Measurements from ENCODE around the gene KCNE2.
"Not testable (repeated sequence)": the region's sequence is repeated elsewhere in the genome, so short reads cannot be mapped to it uniquely, and the experiment has no call there.

Gene KCNE2

DNA sequence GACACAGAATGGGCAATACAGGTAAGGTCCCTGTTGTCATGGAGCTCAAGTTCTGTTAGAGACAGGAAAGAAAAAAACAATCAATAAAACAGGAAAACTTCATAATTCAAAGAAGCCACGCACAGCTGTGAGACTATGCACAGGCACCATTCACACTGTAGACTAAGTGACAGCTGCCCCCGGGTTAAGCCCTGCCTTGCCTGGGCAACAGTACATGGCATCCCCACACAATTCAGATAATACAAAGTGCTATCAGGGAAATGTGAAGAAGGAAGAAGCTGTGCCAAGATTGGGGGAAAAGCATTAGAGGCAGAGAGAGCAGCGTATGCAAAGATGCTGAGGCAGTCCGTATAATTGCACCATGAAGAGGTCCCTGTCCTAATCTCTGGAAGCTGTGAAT lies 9.0 kb upstream of the KCNE2 start:
- DNase-seq = no peak

DNA sequence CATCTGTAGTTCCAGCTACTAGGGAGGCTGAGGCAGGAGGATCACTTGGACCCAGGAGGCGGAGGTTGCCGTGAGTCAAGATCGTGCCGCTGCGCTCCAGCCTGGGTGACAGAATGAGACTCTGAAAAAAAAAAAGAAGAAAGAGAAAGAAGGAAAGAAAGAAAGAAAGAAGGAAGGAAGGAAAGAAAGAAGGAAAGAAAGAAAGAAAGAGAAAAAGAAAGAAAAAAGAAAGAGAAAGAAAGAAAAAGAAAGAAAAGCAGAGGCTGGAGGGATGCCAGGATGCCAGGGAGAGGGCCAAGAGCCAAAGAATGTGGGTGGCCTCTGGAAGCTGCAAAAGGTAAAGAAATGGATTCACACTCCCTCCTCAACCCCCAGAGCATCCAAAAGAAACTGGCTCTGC lies 8.2 kb upstream of the KCNE2 start:
- no peak for DNase-seq

DNA sequence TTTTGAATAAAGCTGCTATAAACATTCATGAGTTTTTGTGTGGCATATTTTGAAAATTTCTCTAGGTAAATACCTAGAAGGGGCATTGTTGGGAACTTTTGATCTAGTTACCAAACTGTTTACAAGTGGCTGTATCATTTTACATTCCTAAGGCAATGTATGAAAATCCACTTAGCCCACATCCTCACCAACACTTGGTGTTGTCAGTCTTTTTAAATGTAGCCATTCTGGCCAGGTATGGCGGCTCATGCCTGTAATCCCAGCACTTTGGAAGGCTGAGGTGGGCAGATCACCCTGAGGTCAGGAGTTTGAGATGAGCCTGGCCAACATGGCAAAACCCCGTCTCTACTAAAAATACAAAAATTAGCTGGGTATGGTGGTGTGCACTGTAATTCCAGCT lies 5.9 kb upstream of the KCNE2 start:
- DNase-seq = no peak

DNA sequence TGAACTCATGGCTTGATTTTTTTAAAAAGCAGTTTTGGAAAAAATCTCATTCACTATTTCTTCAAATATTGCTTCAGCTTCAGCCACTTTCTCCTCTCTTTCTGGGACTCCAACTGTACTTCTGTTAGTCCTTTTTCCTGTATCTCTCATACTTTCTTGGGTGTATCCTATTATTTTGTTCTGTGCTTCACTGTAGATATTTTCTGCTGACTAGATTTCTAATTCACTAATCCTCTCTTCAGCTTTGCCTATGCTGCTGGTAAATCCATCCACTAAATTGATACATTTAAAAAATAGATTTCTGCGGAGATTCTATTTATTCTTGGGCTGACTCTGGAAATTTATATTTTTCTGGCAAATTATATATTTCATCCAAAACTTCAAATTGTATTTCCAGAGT lies 4.9 kb upstream of the KCNE2 start:
- DNase-seq = no peak

DNA sequence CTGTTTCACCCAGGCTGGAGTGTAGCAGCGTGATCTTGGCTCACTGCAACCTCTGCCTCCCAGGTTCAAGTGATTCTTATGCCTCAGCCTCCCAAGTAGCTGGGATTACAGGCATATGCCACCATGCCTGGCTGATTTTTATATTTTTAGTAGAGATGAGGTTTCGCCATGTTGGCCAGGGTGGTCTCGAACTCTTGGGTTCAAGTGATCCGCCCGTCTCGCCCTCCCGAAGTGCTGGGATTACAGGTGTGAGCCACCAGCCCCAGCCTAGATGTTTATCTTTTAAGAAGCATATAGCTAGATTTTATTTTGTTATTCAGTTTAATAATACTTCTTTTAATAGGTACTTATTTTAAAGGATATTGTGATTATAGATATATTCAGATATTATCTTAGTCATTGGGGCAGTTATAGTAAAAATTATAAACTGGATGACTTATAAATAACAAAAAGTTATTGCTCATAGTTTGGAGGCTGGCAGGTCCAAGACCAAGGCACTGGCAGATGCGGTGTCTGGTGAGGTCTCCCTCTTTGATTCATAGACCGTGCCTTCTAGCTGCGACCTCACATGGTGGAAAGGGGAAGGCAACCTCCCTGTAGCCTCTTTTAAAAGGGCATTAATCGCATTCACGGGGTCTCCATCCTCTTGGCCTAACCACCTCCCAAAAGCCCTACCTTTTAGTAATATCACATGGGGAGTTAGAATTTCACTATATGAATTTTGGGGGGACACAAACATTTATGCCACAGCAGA lies 3.1 kb upstream of the KCNE2 start:
- DNase-seq = no peak

DNA sequence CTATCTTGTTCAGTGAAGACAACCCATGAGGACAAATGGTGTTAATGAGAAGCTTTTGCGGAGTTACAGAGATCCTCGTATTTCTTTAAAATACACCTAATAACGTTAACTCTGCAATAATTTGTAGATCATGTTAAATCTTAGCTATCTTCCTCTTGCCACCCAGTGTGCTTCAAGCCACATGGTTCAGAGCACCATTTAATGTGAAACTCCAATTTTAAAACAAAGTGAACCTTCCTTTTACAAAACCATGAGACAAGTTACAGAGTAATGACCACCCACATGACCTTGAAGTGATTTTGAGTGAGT lies 1.7 kb upstream of the KCNE2 start:
- no peak for DNase-seq

DNA sequence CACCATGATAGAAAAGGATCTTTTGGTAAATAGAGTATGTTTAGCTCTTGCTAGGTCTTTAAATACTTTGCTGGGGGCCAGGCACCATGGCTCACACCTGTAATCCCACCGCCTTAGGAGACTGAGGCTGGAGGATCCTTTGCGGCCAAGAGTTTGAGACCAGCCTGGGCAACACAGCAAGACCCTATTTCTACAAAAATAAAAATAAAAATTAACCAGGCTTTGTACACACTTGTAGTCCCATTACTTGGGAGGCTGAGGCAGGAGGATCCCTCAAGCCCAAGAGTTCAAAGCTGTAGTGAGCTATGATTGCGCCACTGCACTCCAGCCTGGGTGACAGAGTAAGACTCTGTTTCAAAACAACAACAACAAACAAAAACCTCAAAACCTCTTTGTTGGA lies 1.1 kb upstream of the KCNE2 start:
- DNase-seq = no peak

DNA sequence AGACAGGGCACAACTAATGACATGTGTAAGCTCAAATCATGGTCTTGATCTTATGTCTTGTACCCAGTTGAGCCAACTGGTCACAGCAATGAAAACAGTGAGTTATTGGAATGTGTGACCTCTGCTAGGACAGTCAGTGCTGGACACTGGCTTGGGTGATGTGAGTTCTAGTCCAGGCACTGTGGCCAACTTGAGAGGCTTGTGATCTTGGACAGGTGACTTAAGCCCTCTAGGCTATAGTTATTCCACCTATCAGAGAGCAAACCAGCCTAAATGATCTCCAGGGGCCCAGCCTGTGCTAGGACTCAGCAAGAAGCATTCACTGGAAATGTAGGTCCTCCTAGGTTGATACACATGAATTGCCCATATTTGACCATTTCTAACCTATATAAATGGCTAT lies 1.1 kb downstream of the KCNE2 start:
- no peak for DNase-seq

DNA sequence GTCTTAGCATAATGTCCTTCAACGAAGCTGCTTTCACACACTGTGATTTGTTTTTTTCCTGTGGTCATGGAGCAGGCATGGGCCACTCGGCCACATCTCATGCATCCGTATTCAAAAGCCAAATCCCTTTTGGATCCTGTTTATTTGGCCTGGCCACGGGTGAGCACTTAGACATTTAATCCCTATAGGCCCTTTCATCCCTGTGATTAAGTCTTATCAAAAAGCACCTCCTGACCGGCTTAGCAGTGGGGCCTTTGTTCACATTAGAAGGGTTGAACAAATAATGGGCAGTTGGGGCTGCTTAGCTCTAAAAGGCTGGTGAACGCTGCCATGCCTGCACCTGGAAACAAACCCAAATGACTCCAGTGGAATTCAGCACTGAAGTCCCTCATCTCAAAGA lies 2.0 kb downstream of the KCNE2 start:
- DNase-seq = peak in 1 of 3 experiments; percentile 20

DNA sequence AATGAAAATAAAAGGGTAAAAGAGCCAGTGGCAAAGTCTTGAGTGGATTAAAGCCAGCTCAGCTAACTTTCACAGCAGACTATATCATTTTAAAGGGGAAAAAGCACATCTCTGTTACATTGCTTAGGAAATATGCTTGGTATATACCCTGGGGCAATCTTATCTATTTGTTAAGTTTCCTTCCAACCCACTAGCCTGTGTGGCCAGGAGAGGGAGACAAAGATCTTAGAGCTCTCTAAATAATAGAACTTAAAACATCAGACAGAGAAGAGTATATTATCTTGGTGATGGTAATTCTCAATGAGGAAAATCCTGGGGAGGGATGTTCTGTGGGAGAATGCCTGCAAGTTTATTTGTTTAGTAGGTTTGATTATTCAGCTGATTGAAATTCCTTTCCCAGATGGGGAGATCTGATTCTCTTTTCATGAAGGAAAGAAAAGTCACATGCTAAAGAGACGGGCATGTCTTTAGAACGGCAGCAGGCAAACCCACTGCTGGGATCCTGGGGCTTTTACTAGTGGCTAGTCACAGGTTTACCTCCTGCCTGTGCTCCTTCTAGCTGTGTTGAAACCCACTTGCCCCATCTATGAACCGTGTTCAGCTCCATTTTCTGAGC lies 3.6 kb downstream of the KCNE2 start:
- peak; percentile 56 to 84 (median 69) for DNase-seq

DNA sequence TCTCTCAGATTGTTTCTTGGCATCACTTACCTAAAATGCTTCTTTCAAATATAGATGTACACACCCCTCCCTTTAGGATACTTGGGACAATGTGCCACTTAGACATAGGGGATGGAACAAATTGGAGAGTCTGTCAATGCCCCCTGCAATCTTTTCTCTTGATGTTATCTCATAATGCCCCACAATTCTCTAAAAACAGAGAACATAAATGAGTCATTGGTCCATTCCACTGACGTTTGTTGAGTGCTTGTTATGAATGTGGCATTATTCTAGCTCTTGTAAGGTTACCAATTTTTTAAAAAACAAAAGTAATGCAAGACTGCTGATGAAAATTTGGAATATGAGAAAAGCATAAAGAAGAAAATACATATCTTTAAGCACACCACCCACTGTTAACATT lies 5.9 kb downstream of the KCNE2 start:
- DNase-seq = no peak

DNA sequence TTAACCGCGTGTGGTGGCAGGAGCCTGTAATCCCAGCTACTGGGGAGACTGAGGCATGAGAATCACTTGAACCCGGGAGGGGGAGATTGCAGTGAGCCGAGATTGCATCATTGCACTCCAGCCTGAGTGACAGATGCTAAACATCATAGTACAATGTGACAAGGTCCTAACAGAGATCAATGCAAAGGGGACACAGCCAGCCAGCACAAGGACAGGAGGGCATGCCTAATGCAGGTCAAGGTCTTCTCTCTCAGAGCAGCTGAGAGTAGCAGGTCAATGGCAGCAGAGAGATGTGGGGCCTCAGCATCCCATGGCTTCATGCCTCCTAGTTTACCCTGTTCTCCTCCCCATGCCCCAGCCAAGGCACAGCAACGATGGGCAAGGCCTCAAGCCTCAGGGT lies 8.5 kb downstream of the KCNE2 start:
- DNase-seq = no peak

DNA sequence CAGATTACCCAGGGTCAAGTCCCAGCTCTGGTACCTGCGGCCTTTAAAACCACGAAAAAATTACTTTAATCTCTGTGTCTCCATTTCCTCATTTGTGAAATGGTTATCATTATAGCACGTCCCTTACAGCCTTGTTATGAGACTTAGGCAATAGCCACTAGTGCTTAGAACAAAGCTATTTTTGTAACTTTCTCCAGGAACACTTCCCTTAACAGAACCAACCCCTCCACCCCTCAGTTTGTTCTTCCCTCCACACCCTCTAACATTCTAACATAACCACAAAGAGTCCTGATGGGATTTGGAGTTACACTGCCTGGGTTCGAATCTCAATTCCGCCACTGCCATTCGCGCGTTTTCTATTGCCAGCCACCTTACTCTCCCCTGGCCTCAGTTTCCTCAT lies 10.7 kb downstream of the KCNE2 start:
- not testable (repeated sequence) for DNase-seq

DNA sequence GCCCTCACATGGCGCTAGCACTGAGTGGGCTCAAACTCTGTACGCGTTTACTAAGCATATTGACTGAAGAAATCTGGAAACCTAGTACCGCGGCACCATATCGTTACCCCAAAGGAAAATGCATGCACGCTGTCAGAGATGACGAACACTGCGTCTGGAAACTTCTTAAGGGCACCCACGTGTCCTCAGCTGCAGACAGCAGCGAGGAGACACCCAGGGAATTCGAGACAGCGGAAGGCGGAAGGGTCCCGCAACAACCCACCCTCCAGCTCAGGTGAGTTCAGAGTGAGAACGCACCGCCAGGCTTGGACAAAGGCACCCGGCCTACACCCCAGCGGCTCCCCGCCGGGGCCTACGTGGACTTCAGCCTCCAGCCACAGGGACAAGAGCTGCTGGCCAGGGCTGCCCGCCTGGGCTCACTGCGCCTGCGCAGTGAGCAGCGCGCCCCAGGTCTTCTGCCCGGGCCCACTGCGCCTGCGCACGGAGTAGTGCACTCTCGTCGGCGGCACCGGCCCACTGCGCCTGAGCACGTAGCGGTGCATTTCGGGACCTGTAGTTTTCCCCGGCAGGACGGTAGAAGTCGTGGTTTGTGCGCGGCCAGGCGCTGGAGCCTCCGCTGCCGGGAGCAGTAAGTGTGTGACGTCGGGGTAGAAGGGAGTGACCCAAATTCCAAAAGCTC lies 11.3 kb downstream of the KCNE2 start, which contains the start of gene SMIM11:
Gene SMIM11 (plus strand): TSS at position 568 of the 679 bp plus-strand sequence. CDS start 3,998 bp downstream, outside the sequence.
- not testable (repeated sequence) for DNase-seq

DNA sequence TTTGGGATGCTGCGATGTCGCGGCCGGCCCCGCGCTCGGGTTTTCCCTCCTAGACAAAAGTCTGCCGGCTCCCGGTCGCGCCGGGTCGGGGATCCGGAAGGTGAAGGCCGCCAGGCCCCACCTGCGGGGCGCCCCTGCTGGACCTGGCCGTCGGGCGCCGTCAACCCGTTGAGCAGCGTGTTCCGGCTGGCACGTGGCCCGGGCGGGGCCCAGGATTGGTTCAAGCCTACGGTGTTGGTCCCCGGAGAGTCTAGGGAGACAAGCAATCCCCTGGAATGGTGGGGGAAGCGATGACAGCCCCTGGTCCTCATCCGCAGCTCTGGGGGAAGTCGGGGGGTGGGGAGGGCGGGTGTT lies 11.8 kb downstream of the KCNE2 start:
- not testable (repeated sequence) for DNase-seq

DNA sequence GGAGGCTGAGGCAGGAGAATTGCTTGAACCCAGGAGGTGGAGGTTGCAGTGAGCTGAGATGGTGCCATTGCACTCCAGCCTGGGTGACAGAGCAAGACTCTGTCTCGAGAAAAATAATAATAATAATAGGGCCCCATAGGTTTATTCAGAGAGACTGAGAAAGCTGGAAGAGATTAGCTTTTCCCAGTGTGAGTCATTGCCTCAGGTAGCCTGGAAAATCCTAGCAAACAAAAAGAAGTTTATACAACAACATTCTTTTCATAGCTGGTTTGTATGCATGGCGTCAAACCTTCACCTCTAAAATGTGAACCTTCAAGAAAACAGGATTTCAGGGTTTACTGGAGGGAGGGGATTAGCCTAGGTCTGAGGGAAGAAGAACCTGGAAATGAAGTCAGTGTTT lies 19.3 kb downstream of the KCNE2 start:
- not testable (repeated sequence) for DNase-seq

DNA sequence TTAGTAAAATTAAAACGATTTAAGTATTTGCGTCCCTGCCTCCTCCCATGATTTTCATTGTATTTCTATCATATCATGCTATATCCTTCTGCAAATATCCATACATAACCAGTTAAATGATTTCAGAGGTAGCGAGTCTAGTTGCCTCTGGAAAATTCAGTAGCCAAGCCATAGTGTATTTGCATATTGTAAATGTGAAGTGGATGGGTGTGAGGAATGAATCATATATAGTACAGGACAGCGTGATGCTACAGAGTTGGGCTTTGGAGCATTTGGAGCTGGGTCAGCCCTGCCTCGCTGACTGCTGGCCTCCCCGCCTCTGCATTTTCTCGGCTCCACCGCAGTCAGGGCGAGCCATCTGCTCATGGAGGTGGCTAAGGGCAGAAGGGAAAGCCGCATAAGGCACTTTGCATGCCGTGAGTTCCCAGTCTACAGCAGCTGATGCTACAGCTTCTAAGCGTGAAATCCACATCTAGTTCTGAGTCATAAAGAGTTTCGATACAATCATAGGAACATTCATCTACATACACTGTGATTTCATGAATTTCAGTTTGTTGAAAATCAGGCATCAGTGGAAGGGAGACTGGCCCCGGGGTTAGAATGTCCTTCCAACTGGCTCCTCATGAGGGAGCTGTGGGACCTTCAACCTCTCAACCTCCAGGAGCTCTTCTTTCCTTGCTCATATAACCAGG lies 20.1 kb downstream of the KCNE2 start:
- DNase-seq = not testable (repeated sequence)

DNA sequence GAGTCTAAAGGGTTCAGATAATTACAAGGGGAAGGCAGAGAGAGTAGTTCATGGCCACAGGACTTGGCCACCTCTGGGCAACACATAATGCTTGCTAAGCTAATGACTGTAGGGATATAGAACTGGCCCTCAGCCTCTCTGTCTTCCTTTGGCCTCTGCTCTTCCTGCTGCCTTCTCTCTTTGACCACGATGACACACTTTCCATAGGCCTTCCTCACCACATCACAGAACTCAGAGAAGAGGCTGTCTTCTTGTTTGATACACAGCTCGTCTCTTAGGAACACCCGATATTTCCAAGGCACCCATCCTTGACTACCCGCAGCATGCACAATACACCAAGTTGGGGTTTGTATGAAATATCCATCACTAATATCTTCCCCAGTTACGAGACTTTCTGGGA lies 36.7 kb downstream of the KCNE2 start:
- not testable (repeated sequence) for DNase-seq

DNA sequence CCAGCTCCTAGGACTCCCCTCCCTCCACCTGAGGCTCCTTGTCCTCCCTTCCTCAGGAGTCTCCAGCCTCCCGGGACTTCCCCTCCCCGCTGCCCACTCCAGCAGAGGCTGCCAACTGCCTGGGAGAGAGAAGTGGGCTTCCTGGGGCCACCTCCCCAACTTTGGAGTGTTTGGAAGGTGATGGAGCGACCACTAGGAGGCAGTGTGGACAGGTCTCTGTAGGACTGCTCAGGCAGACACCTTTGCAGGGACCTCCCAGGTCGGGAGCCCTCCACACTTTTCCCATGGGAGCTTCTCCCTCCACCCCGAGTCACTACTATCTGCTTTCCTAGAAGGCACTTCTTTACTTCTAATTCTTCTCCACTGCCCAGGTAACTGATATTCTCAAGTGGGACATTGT lies 40.9 kb downstream of the KCNE2 start:
- not testable (repeated sequence) for DNase-seq

DNA sequence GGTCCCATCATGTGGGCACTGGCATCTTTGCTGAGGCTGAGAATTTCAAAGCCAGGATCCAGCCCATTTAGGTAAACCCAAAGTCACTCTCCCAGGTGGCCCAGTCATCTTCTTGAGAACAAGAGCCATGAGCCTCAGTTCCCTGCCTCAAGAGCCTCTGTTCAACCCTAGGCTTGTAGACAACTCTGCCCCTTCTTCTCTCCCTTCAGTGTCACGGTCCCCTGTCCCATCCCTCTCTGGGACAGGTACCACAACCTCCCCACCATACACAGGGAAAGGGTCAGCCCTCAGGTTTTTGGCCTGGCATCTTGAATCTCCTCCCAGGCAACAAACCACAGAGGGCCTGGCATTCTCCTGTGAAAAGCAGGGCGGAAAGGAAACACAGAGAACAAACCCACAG lies 41.9 kb downstream of the KCNE2 start:
- DNase-seq = not testable (repeated sequence)

DNA sequence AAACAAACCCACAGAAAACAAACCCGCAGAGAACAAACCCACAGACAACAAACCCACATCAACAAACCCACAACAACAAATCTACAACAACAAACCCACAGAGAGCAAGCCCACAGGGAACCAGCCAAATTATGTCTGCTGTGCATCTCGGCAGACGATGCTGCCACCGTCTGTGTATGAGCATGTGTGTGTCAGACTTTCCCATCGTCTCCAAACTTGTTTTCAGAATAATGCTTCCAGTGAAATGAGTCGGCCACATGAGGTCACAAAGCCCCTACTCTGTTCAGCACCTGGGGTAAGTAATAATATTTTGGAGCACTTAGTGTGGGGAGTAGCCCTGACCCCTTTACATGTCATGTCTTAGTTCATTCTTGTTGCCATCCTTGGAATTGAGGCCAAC lies 42.3 kb downstream of the KCNE2 start:
- DNase-seq = not testable (repeated sequence)

DNA sequence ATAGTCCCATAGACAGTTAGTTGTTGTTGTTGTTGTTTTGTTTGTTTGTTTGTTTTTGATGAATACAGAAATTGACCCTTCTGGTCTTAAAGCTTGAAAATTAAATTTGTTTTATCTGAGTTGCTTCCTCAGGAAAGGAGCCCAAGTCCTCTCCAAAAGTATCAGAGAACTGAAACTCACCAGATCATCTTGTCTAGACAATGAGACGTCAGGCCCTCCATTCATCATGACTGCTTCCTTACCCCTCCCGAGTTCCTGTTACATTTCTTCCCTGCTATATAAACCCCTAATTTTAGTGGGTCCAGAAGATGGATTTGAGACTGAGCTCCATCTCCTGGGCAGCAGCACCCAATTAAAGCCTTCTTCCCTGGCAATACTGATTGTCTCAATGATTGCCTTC lies 42.9 kb downstream of the KCNE2 start:
- DNase-seq = not testable (repeated sequence)

DNA sequence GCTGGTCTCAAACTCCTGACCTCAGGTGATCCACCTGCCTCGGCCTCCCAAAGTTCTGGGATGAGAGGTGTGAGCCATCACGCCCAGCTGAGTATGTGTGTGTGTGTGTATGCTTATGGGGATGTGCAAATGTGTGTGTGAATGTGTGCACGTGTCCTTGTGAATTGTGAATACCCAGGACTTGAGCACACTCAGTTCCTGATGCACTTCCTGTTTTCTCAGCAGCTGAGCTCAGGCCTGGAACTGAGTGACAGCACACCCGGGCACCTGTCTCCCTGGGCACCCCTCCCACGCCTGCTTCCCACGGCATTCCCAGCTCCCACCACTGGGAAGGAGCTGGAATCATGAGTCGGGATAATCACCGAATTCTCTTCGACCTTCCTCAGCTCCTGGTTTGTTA lies 43.5 kb downstream of the KCNE2 start:
- not testable (repeated sequence) for DNase-seq

Measured in NCI-H1417 (cell line).